GM12878 (cell line): ENCODE results near the gene INO80D.

Experiments used
- CTCF ChIP-seq, 3 experiments: IDR thresholded peaks in 2 of 3; conservative IDR thresholded peaks in 1 of 3; 2 replicates each; pipeline ENCODE4 v1.5.1; 2011; ENCODE audit warnings: low read depth in 3 of 3, low read length in 3 of 3, mild to moderate bottlenecking in 3 of 3, control low read depth in 2 of 3, moderate library complexity in 2 of 3, inconsistent platforms in 1 of 3, mixed read lengths in 1 of 3; ENCODE audit not compliant: control insufficient read depth in 2 of 3, insufficient read depth in 1 of 3; ENCODE audit errors: extremely low read depth in 1 of 3
- EP300 ChIP-seq, 2 experiments: fragments of 150-350 bp in 1 of 2; IDR thresholded peaks; 2 replicates each; pipeline ENCODE4 v1.6.1; 2011 to 2012; ENCODE audit warnings: low read depth in 2 of 2, low read length in 2 of 2, borderline replicate concordance in 1 of 2, improper control_type of control experiment in 1 of 2, inconsistent platforms in 1 of 2; ENCODE audit not compliant: control insufficient read depth in 1 of 2
- EZH2 ChIP-seq: IDR thresholded peaks from 2 replicates; pipeline ENCODE4 v1.6.1; 2012; ENCODE audit warnings: low read depth, mild to moderate bottlenecking, control low read depth, inconsistent platforms, low read length, borderline replicate concordance; ENCODE audit not compliant: control insufficient read depth
- LARP7 ChIP-seq: fragments of 450-650 bp; IDR thresholded peaks from 2 replicates; pipeline ENCODE4 v1.6.1; 2017; ENCODE audit warnings: mild to moderate bottlenecking
- MAX ChIP-seq: IDR thresholded peaks from 2 replicates; pipeline ENCODE4 v1.6.1; 2012; ENCODE audit warnings: low read depth, low read length, improper control_type of control experiment
- RAD21 ChIP-seq: IDR thresholded peaks from 2 replicates; pipeline ENCODE4 v1.6.1; 2011; ENCODE audit warnings: mild to moderate bottlenecking, low read depth, low read length, moderate library complexity; ENCODE audit not compliant: insufficient read depth
- USF1 ChIP-seq: IDR thresholded peaks from 2 replicates; pipeline ENCODE4 v1.6.1; 2011; ENCODE audit warnings: borderline replicate concordance, low read depth, mild to moderate bottlenecking, moderate library complexity, mixed read lengths, low read length; ENCODE audit not compliant: insufficient read depth; ENCODE audit errors: extremely low read length

- TF ChIP-seq CTCF (IDR thresholded peaks at IDR 0.05 in 2 of 3, conservative IDR thresholded peaks at IDR 0.05 in 1 of 3; ENCODE audit: control insufficient read depth in 2 of 3, extremely low read depth in 1 of 3, insufficient read depth in 1 of 3, low read depth in 3 of 3, low read length in 3 of 3) = no peak
- TF ChIP-seq EP300 (IDR thresholded peaks at IDR 0.05; ENCODE audit: borderline replicate concordance in 1 of 2, control insufficient read depth in 1 of 2, low read depth in 2 of 2, low read length in 2 of 2) = no peak
- TF ChIP-seq LARP7 = no peak
- TF ChIP-seq USF1 = no peak
- TF ChIP-seq MAX = no peak
- TF ChIP-seq RAD21 = no peak
- TF ChIP-seq EZH2 = no peak
Measured at GRCh38 chr2:206031950-206032567, 53.9 kb downstream of the INO80D start.
